OCI-LY1 (cell line): ENCODE measurements around the gene CARD19.

ENCODE experiments used
- EZH2 ChIP-seq: fragments of 200-600 bp; sonication (generic), shearing (Covaris generic); IDR thresholded peaks from 2 replicates; pipeline ENCODE4 v1.8.0; 2017; ENCODE audit warnings: borderline replicate concordance, mixed run types, mild to moderate bottlenecking, antibody characterized with exemption, low read length, moderate library complexity, mixed read lengths
- TF ChIP-seq, protein P1 (sequence below): fragments of 200-600 bp; sonication (generic), shearing (Covaris generic); IDR thresholded peaks from 2 replicates; pipeline ENCODE4 v1.5.1; 2017; ENCODE audit warnings: mild to moderate bottlenecking, antibody characterized with exemption, low read length, moderate library complexity, mixed read lengths

DNA sequence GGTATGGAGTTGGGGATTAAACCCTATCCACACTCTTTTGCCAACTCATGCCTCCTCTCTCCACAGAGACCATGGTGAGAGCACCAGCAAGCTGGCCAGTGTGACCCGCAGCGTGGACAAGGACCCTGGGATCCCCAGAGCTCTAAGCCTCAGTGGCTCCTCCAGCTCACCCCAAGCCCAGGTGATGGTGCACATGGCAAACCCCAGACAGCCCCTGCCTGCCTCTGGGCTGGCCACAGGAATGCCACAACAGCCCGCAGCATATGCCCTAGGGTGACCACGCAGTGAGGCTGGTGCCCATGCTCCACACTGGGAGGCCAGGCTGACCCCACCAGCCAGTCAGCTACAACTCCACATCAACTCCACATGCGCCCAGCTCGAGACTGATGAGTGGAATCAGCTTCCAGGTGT, 11.5 kb upstream of the CARD19 start:
- TF ChIP-seq, protein P1, sequence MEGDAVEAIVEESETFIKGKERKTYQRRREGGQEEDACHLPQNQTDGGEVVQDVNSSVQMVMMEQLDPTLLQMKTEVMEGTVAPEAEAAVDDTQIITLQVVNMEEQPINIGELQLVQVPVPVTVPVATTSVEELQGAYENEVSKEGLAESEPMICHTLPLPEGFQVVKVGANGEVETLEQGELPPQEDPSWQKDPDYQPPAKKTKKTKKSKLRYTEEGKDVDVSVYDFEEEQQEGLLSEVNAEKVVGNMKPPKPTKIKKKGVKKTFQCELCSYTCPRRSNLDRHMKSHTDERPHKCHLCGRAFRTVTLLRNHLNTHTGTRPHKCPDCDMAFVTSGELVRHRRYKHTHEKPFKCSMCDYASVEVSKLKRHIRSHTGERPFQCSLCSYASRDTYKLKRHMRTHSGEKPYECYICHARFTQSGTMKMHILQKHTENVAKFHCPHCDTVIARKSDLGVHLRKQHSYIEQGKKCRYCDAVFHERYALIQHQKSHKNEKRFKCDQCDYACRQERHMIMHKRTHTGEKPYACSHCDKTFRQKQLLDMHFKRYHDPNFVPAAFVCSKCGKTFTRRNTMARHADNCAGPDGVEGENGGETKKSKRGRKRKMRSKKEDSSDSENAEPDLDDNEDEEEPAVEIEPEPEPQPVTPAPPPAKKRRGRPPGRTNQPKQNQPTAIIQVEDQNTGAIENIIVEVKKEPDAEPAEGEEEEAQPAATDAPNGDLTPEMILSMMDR: no peak
- TF ChIP-seq EZH2: no peak
